HFFc6 (cell line): Measurements from ENCODE around the gene CD6. TPM values are rescaled to one million over a fixed set of nuclear protein-coding genes. Genes with fewer than 3 reads are reported as not detected.
A peak's percentile ranks its signal among the peaks of the same experiment; 100 is the strongest.

ENCODE experiments used
- DNase-seq: peaks from one replicate; pipeline ENCODE4 v3.0.0-alpha.2; 2018
- H3K27ac Mint-ChIP-seq: 2 replicates; pipeline ENCODE4 v1.8.0; 2020; ENCODE audit warnings: mild to moderate bottlenecking, mixed read lengths
- H3K27me3 Mint-ChIP-seq: 2 replicates; pipeline ENCODE4 v1.8.0; 2021; ENCODE audit warnings: mild to moderate bottlenecking, moderate library complexity, mixed read lengths; ENCODE audit not compliant: insufficient read depth
- H3K36me3 Mint-ChIP-seq: 2 replicates; pipeline ENCODE4 v1.8.0; 2021; ENCODE audit warnings: low read depth, mixed read lengths
- H3K4me1 Mint-ChIP-seq: 2 replicates; pipeline ENCODE4 v1.8.0; 2020; ENCODE audit warnings: low read depth, mixed read lengths
- H3K4me3 Mint-ChIP-seq: 2 replicates; pipeline ENCODE4 v1.8.0; 2020; ENCODE audit warnings: mild to moderate bottlenecking, moderate library complexity, mixed read lengths
- H3K9me3 Mint-ChIP-seq: 2 replicates; pipeline ENCODE4 v1.8.0; 2020; ENCODE audit warnings: mild to moderate bottlenecking, mixed read lengths
- total RNA-seq, 6 experiments: library from RNA; stranded (reverse); fragmentation: NEBNext Ultra II Directional; extraction: Animal tissue kit (Norgen Biotek cat#: 25700); gene quantifications; 2 replicates in 1 of 6; 3 replicates in 5 of 6; pipeline ENCODE4 v1.2.3, GENCODE V29; 2021
- TF ChIP-seq, protein P1 (sequence below): fragments of 200-600 bp; sonication (generic); IDR thresholded peaks from 2 replicates; pipeline ENCODE4 v1.5.0; 2021; ENCODE audit warnings: antibody characterized with exemption, mild to moderate bottlenecking

The CD6 gene
- total RNA-seq, 6 experiments from 2014 or later, result not detected

DNA sequence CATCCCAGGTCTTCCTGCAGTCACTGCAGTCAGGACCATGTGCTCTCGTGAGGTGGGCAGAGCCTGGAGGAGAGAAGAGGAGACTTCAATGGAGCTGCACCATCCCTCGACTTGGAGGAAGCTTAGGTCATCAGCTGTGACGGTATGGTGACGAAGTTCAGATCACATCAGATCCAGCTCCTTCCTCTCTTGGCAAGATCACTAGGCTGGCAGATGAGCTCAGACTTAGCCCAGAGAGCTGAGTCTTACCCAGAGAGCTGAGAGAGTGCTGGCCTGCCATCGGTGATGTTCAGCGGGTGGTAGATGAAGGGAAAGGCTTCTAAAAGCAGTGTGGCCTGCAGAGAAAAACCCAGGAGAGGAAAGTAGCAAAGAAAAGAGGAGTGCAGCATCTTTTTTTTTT is 17.7 kb upstream of the CD6 start:
- DNase-seq, result no peak
- Mint-ChIP-seq H3K36me3 (no peaks in the 10 kb centered on the region), H3K9me3 (no peaks in the 10 kb centered on the region), H3K4me3 (no peak overlapping the region), H3K27ac (no peak overlapping the region; the same call in 1 of the 2 replicates), H3K4me1 (peaks cover 35% of the 10 kb centered on the region), H3K27me3 (peaks cover 6% of the 10 kb centered on the region)
- TF ChIP-seq, protein P1, sequence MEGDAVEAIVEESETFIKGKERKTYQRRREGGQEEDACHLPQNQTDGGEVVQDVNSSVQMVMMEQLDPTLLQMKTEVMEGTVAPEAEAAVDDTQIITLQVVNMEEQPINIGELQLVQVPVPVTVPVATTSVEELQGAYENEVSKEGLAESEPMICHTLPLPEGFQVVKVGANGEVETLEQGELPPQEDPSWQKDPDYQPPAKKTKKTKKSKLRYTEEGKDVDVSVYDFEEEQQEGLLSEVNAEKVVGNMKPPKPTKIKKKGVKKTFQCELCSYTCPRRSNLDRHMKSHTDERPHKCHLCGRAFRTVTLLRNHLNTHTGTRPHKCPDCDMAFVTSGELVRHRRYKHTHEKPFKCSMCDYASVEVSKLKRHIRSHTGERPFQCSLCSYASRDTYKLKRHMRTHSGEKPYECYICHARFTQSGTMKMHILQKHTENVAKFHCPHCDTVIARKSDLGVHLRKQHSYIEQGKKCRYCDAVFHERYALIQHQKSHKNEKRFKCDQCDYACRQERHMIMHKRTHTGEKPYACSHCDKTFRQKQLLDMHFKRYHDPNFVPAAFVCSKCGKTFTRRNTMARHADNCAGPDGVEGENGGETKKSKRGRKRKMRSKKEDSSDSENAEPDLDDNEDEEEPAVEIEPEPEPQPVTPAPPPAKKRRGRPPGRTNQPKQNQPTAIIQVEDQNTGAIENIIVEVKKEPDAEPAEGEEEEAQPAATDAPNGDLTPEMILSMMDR, result no peak

GRCh38 chr11:60954421-60954820 is 17.1 kb upstream of the CD6 start:
- TF ChIP-seq, protein P1, result no peak
- H3K9me3 Mint-ChIP-seq, result no peaks in the 10 kb centered on the region
- H3K4me1 Mint-ChIP-seq, result peaks cover 41% of the 10 kb centered on the region
- no peak overlapping the region for H3K27ac Mint-ChIP-seq
- DNase-seq, result no peak
- H3K36me3 Mint-ChIP-seq, result no peaks in the 10 kb centered on the region
- no peak overlapping the region for H3K4me3 Mint-ChIP-seq
- peaks cover 7% of the 10 kb centered on the region for H3K27me3 Mint-ChIP-seq

- DNase-seq, result no peak
- Mint-ChIP-seq H3K4me3 (no peak overlapping the region), H3K4me1 (peaks cover 50% of the 10 kb centered on the region), H3K36me3 (no peaks in the 10 kb centered on the region), H3K9me3 (no peaks in the 10 kb centered on the region), H3K27me3 (peaks cover 15% of the 10 kb centered on the region), H3K27ac (no peak overlapping the region)
- TF ChIP-seq, protein P1, result no peak
Measured at GRCh38 chr11:60955571-60955970, 15.9 kb upstream of the CD6 start.

DNA sequence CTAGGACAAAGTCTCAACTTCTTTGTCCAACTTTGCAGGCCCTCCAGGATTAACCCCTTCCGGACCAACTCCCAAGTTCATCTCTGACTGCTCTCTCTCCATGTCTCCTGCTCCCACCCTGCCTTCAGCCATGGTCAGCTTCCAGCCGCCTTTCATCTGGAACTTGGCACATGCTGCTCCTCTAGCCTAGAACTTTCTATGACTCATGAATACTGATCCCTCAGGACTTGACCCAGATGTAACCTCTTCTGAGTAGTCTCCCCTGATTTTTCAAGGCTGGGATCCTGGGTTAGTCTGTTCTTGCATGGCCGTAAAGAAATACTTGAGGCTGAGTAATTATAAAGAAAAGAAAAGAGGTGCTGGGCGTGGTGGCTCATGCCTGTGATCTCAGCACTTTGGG is 14.3 kb upstream of the CD6 start:
- peak overlapping the region; percentile 13; the same call in 1 of the 2 replicates for H3K27ac Mint-ChIP-seq
- H3K4me3 Mint-ChIP-seq, result no peak overlapping the region
- TF ChIP-seq, protein P1, result no peak
- H3K27me3 Mint-ChIP-seq, result peaks cover 15% of the 10 kb centered on the region
- no peaks in the 10 kb centered on the region for H3K9me3 Mint-ChIP-seq
- H3K36me3 Mint-ChIP-seq, result no peaks in the 10 kb centered on the region
- H3K4me1 Mint-ChIP-seq, result peaks cover 48% of the 10 kb centered on the region
- DNase-seq, result peak; percentile 28

DNA sequence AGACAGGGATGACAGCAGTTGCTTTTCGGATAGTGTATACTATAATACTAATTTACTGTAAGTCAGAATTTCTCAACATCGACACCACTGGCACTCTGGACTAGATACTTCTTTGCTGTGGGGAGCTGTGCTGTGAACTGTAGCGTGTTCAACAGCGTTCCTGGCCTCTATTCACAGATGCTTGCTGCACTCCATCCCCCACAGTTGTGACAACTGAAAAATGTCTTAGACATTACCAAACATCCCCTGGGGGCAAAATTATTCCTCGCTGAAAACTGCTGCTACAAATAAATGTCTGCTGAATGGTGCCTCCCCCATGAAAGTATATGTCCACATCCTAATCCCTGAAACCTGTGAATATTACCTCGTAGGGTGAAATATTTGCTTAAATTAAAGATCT is 12.0 kb upstream of the CD6 start:
- H3K9me3 Mint-ChIP-seq, result no peaks in the 10 kb centered on the region
- peak; percentile 44 for DNase-seq
- H3K27ac Mint-ChIP-seq, result no peak overlapping the region
- TF ChIP-seq, protein P1, result no peak
- H3K27me3 Mint-ChIP-seq, result peaks cover 15% of the 10 kb centered on the region
- peaks cover 33% of the 10 kb centered on the region for H3K4me1 Mint-ChIP-seq
- H3K4me3 Mint-ChIP-seq, result no peak overlapping the region
- H3K36me3 Mint-ChIP-seq, result no peaks in the 10 kb centered on the region

GRCh38 chr11:60960405-60960804 is 11.1 kb upstream of the CD6 start:
- Mint-ChIP-seq H3K27ac (no peak overlapping the region), H3K36me3 (no peaks in the 10 kb centered on the region), H3K4me1 (peaks cover 33% of the 10 kb centered on the region), H3K4me3 (no peak overlapping the region), H3K27me3 (peaks cover 22% of the 10 kb centered on the region), H3K9me3 (no peaks in the 10 kb centered on the region)
- no peak for DNase-seq
- TF ChIP-seq, protein P1, result no peak
